Activated CD8-positive, alpha-beta memory T cell treated with anti-CD3 and anti-CD28 coated beads for 4 hours (primary cell): ENCODE results near the gene SERPIND1.

Source experiments
- DNase-seq, 2 donors: peaks; one replicate each; pipeline ENCODE4 v3.0.0-alpha.2; 2020; ENCODE audit warnings: low read depth in 2 of 2

Gene SERPIND1

GRCh38 chr22:20792966-20793728 lies 19.2 kb downstream of the SERPIND1 start:
- no peak for DNase-seq

- no peak for DNase-seq
These were observed 20.1 kb downstream of the SERPIND1 start for GRCh38 chr22:20793748-20794649.

- no peak for DNase-seq
These were observed 20.9 kb downstream of the SERPIND1 start for GRCh38 chr22:20794650-20795413.

- no peak for DNase-seq
These were observed 22.8 kb downstream of the SERPIND1 start for GRCh38 chr22:20796731-20797130.

GRCh38 chr22:20798218-20798617 lies 24.3 kb downstream of the SERPIND1 start:
- no peak for DNase-seq

GRCh38 chr22:20798974-20799373 lies 25.1 kb downstream of the SERPIND1 start:
- no peak for DNase-seq

GRCh38 chr22:20799449-20799848 lies 25.5 kb downstream of the SERPIND1 start:
- no peak for DNase-seq

- DNase-seq: no peak
These were observed 28.5 kb downstream of the SERPIND1 start for GRCh38 chr22:20802452-20802851.

- no peak for DNase-seq
These were observed 29.1 kb downstream of the SERPIND1 start for GRCh38 chr22:20802922-20803553.

- DNase-seq: no peak
These were observed 29.9 kb downstream of the SERPIND1 start for GRCh38 chr22:20803696-20804324.

GRCh38 chr22:20804650-20805049 lies 30.7 kb downstream of the SERPIND1 start:
- DNase-seq: no peak

GRCh38 chr22:20805972-20806471 lies 32.1 kb downstream of the SERPIND1 start:
- DNase-seq: no peak

GRCh38 chr22:20807315-20807752 lies 33.4 kb downstream of the SERPIND1 start:
- DNase-seq: no peak

GRCh38 chr22:20808844-20809243 lies 34.9 kb downstream of the SERPIND1 start:
- no peak for DNase-seq

- no peak for DNase-seq
These were observed 35.7 kb downstream of the SERPIND1 start for GRCh38 chr22:20809538-20810185.

- DNase-seq: peak; percentile 6 to 10
These were observed 36.7 kb downstream of the SERPIND1 start for GRCh38 chr22:20810645-20811044.

GRCh38 chr22:20811171-20811570 lies 37.3 kb downstream of the SERPIND1 start:
- no peak for DNase-seq

- DNase-seq: no peak
These were observed 38.2 kb downstream of the SERPIND1 start for GRCh38 chr22:20811971-20812660.

- DNase-seq: no peak
These were observed 39.1 kb downstream of the SERPIND1 start for GRCh38 chr22:20813056-20813455.
